Head of caudate nucleus (tissue), 42 donors: ENCODE measurements around the gene AOX1.
A peak's percentile ranks its signal among the peaks of the same experiment; 100 is the strongest.
"Not testable (repeated sequence)": the region's sequence is repeated elsewhere in the genome, so short reads cannot be mapped to it uniquely, and the experiment has no call there.

Experiments used
- DNase-seq, 42 donors: peaks; one replicate each; pipeline versions ENCODE4 v3.0.0 to v3.0.0-alpha.2; 2020 to 2021; ENCODE audit warnings: mixed read lengths in 7 of 42
- intact Hi-C: fragments of 100-400 bp; cut with DNase I; formaldehyde crosslinking; loops from one replicate; pipeline ENCODE4 v1.15.0; 2022

Gene AOX1

GRCh38 chr2:200682407-200682806, 96.6 kb downstream of the AOX1 start:
- intact Hi-C loops, result not testable (repeated sequence)

GRCh38 chr2:200687922-200688920, 102.4 kb downstream of the AOX1 start:
- intact Hi-C loops, result no loop called here

More at GRCh38 chr2:200682407-200682806, 96.6 kb downstream of the AOX1 start:
- not testable (repeated sequence) for DNase-seq

DNA sequence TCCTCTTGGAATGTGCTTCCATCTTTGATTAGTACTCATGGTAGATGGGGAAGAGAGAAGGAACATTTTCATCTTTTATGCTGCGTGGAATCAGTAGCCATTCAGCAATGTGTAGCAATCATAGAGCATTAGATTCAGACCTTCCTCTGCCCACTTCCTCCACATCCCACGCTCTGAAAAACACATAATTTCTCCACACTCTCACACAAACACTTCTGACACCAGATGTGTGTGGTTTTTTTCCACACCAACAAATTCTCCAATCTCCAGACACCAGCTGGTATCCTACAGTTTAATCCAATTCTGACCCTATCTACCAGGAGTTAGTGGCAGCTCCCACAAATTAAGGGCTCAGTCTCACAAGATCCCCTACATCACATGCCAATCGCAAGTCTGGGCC, 103.3 kb downstream of the AOX1 start:
- intact Hi-C loops, result no loop called here
- DNase-seq, result no peak

More at GRCh38 chr2:200687922-200688920, 102.4 kb downstream of the AOX1 start:
- peak in 1 of 42 donors; percentile 60 for DNase-seq

GRCh38 chr2:200693836-200694470, 108.1 kb downstream of the AOX1 start:
- intact Hi-C loops, result no loop called here

GRCh38 chr2:200695191-200695590, 109.4 kb downstream of the AOX1 start:
- peak in 41 of 42 donors; percentile 13 to 83 (median 48) for DNase-seq
- intact Hi-C loops, result no loop called here

More at GRCh38 chr2:200693836-200694470, 108.1 kb downstream of the AOX1 start:
- DNase-seq, result no peak

GRCh38 chr2:200695601-200696000, 109.8 kb downstream of the AOX1 start:
- no peak for DNase-seq
- intact Hi-C loops, result no loop called here

DNA sequence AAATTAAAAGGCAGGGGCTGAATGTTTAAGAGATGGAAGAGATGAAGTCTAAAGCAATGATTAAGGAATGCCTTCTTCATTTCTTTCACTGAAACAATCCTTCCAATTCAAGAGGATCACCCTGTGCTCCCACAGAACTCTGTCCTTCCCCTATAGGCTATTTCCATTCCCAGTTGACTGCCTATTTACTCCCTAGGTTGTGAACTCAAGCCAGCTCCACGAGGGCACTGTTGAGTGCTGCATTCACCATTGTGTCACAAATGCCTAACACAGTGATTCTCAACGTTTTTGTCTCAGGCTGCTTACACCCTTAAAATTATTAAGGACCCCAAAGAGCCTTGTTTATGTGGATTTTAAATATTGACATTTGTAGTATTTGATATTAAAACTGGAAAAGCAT, 112.4 kb downstream of the AOX1 start:
- intact Hi-C loops, result no loop called here

GRCh38 chr2:200699310-200699709, 113.5 kb downstream of the AOX1 start:
- DNase-seq, result no peak
- intact Hi-C loops, result no loop called here

More for the DNA sequence above, 112.4 kb downstream of the AOX1 start:
- peak in 16 of 42 donors; percentile 14 to 78 (median 37) for DNase-seq

DNA sequence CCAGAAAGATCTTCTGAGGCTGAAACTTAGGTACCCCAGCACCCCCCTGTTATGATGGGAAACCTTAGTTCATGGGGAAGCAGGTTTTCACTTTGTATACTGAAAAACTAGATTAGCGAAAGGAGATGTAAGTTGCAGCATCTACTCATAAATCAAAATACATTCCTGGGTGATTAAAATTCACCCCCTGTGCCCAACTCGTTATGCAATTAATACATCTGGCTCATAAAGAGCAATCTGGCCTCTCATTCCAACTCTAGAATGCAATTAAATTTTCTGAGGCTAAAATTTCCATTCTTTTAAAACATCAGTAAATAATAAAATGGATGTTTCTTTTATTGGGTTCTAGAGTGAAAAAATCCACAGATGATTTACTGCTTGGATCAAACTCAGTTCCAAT, 115.0 kb downstream of the AOX1 start:
- intact Hi-C loops, result loop anchor here (10.0 kb wide), 2 partner anchors 86 to 736 kb away; no protein-coding TSS in a partner anchor
- no peak for DNase-seq

DNA sequence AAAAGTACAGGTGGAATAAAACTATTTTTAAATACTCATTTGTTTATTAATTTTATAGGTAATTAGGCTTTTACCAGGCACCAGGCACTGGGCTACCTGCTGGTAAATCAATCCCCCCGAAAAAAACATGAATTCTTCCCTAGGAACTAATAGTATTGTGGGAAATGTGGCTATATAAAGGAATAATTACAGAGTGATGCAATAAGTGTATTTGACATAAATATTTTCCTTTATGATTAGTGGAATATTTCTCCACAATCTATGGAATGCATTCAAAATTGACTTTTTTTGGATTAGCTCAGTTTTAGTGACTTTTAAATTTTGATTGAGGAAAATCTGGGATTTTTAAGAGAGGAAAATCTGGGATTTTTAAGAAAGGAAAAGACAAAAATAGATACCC, 116.2 kb downstream of the AOX1 start:
- intact Hi-C loops, result loop anchor here (10.0 kb wide), 2 partner anchors 87 to 737 kb away; no protein-coding TSS in a partner anchor
- DNase-seq, result no peak

DNA sequence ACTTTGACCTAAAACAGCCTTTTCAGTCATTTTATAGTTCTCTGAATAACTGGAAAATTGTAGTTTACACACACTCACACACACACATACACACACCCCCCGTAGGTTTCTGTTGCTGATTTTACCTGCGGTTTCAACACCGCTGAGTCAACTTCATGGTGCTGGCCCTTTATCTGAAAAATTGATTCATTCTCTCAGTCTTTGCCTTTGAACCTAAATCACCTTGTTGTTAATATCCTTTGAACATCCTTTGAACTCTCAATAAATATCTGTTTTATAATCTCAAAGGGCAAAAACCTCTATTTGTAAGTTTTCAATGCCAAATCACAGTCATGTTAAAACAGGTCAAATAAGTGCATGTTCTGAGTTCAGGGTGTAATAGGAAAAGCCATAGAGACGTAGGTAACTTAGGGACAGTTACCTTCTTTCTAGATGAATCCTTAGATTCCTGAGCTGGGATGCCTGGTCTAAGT, 116.9 kb downstream of the AOX1 start:
- intact Hi-C loops, result loop anchor here (10.0 kb wide), 2 partner anchors 88 to 738 kb away; no protein-coding TSS in a partner anchor

DNA sequence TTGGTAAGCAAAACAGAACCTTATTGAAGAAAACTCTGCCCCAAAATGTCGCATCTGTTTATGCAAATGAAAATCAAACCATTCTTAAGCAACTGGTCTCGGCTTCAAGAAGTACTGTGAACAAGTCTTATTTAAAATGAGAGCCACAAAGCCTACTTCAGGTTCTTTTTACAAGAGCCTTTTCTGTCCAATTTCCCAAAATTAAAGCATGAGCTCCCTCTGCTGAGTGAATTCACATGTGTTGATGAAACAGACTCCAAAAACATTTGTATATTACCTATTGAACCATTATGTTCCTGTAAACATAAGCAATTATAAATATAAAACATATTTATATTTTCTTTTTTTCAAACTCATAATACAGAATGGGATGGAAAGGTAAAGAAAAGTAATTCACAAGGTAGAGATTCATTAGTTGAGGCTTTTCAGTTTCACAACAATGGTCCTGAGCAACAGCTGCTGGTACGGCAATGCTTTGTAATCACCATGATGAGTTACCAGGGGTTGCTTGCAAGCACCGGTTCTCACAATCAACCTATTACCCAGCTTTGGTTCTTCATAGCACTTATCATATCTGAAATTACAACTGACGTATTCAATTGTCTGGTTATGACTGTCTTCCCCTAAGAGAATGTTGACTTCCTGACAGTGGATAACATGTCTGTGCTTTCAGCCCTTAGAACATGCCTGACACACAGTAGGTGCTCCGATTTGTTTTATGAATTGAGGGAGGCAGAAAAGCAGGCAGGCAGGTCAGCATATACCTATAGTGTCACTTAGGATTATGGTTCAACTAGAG, 117.5 kb downstream of the AOX1 start:
- intact Hi-C loops, result loop anchor here (10.0 kb wide), 2 partner anchors 89 to 739 kb away; no protein-coding TSS in a partner anchor
- DNase-seq, result peak in 17 of 42 donors; percentile 17 to 81 (median 51)

More for the DNA sequence above, 116.9 kb downstream of the AOX1 start:
- no peak for DNase-seq

DNA sequence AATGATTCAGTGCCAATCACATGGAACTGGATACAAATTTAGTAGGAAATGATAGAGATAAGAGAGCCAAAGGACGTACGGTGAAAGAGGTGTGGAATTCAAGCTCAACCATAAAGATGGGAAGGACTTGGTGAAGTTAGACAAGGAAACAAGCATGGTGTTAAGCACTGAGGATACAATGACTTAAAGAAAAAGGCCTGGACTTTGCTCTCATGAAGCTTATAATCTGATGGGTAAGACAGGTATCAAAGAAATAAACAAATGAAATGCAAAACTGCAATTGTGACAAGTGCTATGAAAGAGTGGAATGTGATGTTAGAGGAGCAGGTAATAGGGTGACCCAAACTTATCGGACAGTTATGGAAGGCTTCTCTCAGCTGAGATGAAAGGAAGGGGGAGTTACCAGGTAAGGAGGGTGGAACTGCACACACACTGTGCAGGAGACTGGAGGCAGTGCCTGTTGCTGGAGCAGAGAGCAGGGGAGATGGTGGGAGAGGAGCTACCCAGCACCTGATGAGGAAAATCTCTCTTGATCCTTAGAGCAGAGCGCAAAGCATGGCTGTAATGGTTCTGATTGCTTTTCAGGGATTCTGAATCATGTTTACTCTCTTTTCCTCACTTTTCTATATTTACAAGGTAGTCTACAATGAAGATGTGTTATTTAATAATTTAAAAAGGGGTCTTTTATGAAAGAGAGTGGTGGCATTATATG, 118.3 kb downstream of the AOX1 start:
- intact Hi-C loops, result loop anchor here (10.0 kb wide), 2 partner anchors 89 to 739 kb away; no protein-coding TSS in a partner anchor
- DNase-seq, result no peak

DNA sequence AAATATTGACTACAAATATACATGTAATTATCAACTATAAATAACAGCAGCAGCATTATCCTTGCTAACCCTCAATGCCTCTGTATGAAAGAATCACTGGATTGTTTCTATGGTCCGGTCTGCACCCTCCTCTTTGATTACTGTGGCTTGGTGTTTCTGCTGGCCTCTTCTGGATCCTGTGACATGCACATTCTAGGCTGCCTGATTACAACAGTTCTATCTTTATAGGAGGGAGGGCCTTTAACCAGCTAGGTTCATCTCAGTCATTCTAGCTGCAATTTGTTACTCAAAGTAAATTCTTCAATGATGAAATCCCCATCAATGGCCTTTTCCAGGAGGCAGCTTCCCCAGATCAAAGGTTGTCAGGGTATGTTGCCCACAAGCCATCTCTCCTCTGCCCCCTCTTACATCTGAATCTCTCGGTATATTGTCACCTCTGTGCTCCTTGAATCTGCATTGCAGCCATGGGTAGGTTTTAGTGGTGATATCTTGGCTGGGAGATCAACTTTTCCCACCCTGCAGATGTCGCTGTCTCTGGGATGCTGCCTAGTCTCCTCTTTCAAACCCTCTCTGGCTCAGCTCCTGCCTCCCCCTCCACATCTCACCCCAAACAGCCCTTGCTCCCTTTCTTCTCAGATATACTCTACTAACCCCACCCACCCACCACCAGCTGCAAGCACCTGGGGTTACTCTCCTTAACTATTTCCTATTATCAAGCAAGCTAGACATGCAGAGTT, 119.7 kb downstream of the AOX1 start:
- peak in 35 of 42 donors; percentile 9 to 78 (median 46) for DNase-seq
- intact Hi-C loops, result loop anchor here (10.0 kb wide), 2 partner anchors 91 to 741 kb away; no protein-coding TSS in a partner anchor

- intact Hi-C loops, result loop anchor here (10.0 kb wide), 2 partner anchors 94 to 744 kb away; no protein-coding TSS in a partner anchor
These were observed 123.1 kb downstream of the AOX1 start for GRCh38 chr2:200708943-200709342.

GRCh38 chr2:200713003-200713703, 127.3 kb downstream of the AOX1 start:
- peak; percentile 68 to 96 (median 86) for DNase-seq
- intact Hi-C loops, result loop anchor here (1.0 kb wide), 1 partner anchor 20 kb away; no protein-coding TSS in a partner anchor

More at GRCh38 chr2:200708943-200709342, 123.1 kb downstream of the AOX1 start:
- no peak for DNase-seq
